ENCODE results near the gene SLC43A2. TPM values are rescaled to one million over a fixed set of nuclear protein-coding genes. Genes with fewer than 3 reads are reported as not detected.
"Not testable (repeated sequence)": the region's sequence is repeated elsewhere in the genome, so short reads cannot be mapped to it uniquely, and the experiment has no call there.

The SLC43A2 gene
- total RNA-seq (10 to 100 TPM in 1 of 2 experiments, 1 to 10 TPM in 1; 9.0 to 10.2 TPM), total RNA-seq (2.0 to 41.8 (median 6.9) reads per million in 172 experiments)
- 8.3 TPM for polyA plus RNA-seq (2013, experiment 1 of 2)
- polyA plus RNA-seq (2013, experiment 2 of 2) = 7.8 TPM

GRCh38 chr17:1627982-1628855, at the start of gene SLC43A2:
Gene SLC43A2, minus strand, starts transcription at chr17:1628834. Its CDS starts 960 bp downstream, at chr17:1627874.
- Mint-ChIP-seq H3K9me3 (no peaks in the 10 kb centered on the region), H3K27ac (peak within 1 kb of the TSS; percentile 77), H3K4me1 (ENCODE audit: low read depth) (peaks cover 23% of the 10 kb centered on the region), H3K36me3 (ENCODE audit: low read depth) (peaks cover 7% of the 10 kb centered on the region), H3K4me3 (peak within 1 kb of the TSS; percentile 96), H3K27me3 (no peaks in the 10 kb centered on the region)
- no peaks in the 10 kb centered on the region for H3K9me3 ChIP-seq (ENCODE audit: control insufficient read depth in 1 of 2, insufficient read depth in 1 of 2, low read length in 2 of 2)
- H3K4me3 ChIP-seq (ENCODE audit: low read length) = peak within 1 kb of the TSS; percentile 76
- DNase-seq (peak; percentile 50 to 86 (median 70)), ATAC-seq (ENCODE audit: poor library complexity) (peak; percentile 75)
- ChIA-PET CTCF (interaction anchor here (2.0 to 3.1 kb wide), 2 partner anchors 21 to 54 kb away, joined by 8 to 11 read pairs; partner anchors contain the start of gene RILP), POLR2A (interaction anchor here (0.6 to 3.8 kb wide), 10 partner anchors 9 to 638 kb away, joined by 3 to 44 read pairs (median 6); partner anchors contain the start of genes INPP5K, PITPNA and RILP)
- peaks cover 0 to 5% of the 10 kb centered on the region in 2 experiments for H3K27me3 ChIP-seq (ENCODE audit: control insufficient read depth in 1 of 2, insufficient read depth in 2 of 2, low read length in 2 of 2)
- H3K4me1 ChIP-seq (ENCODE audit: insufficient read depth, low read length) = peaks cover 34% of the 10 kb centered on the region
- TF ChIP-seq CTCF (IDR thresholded peaks at IDR 0.05) = no peak
- peak within 1 kb of the TSS in 1 of 2 donors; percentile 46 for H3K27ac ChIP-seq (ENCODE audit: low read depth in 1 of 2, low read length in 2 of 2)
- no peaks in the 10 kb centered on the region for H3K36me3 ChIP-seq (ENCODE audit: insufficient read depth, low read length)
- intact Hi-C loops (cut with DNase I, micrococcal nuclease) = loop anchor here (1.0 to 10.0 kb wide), 8 partner anchors 21 to 421 kb away; partner anchors contain the start of genes PITPNA (in 2 of the 2), CRK (in 1 of the 2), INPP5K (in 1 of the 2) and RILP (in 1 of the 2)

- H3K9me3 ChIP-seq (ENCODE audit: control insufficient read depth in 1 of 2, insufficient read depth in 1 of 2, low read length in 2 of 2) = no peaks in the 10 kb centered on the region
- no peaks in the 10 kb centered on the region for H3K9me3 Mint-ChIP-seq
- POLR2A ChIA-PET = no interaction called here
- CTCF ChIA-PET = no interaction called here
- peaks cover 98% of the 10 kb centered on the region for H3K36me3 Mint-ChIP-seq (ENCODE audit: low read depth)
- no peak overlapping the region for H3K4me3 ChIP-seq (ENCODE audit: low read length)
- TF ChIP-seq CTCF (IDR thresholded peaks at IDR 0.05) = no peak
- H3K27me3 Mint-ChIP-seq = no peaks in the 10 kb centered on the region
- intact Hi-C loops (cut with DNase I, micrococcal nuclease) = no loop called here
- peaks cover 94% of the 10 kb centered on the region for H3K36me3 ChIP-seq (ENCODE audit: insufficient read depth, low read length)
- peaks cover 14% of the 10 kb centered on the region for H3K4me1 ChIP-seq (ENCODE audit: insufficient read depth, low read length)
- no peak for ATAC-seq (ENCODE audit: poor library complexity)
- H3K4me1 Mint-ChIP-seq (ENCODE audit: low read depth) = peaks cover 32% of the 10 kb centered on the region
- H3K27ac ChIP-seq (ENCODE audit: low read depth in 1 of 2, low read length in 2 of 2) = no peak overlapping the region
- no peaks in the 10 kb centered on the region for H3K27me3 ChIP-seq (ENCODE audit: control insufficient read depth in 1 of 2, insufficient read depth in 2 of 2, low read length in 2 of 2)
- no peak for DNase-seq
- H3K4me3 Mint-ChIP-seq = peak overlapping the region; percentile 13
- no peak overlapping the region for H3K27ac Mint-ChIP-seq
Observed at GRCh38 chr17:1676401-1676800, 47.8 kb upstream of the SLC43A2 start.

GRCh38 chr17:1673041-1673785, 44.6 kb upstream of the SLC43A2 start:
- POLR2A ChIA-PET = interaction anchor here (0.6 to 2.5 kb wide), 3 partner anchors 10 to 91 kb away, joined by 3 to 8 read pairs (median 5); no protein-coding TSS in a partner anchor

GRCh38 chr17:1663934-1664333, 35.3 kb upstream of the SLC43A2 start:
- peaks cover 87% of the 10 kb centered on the region for H3K36me3 Mint-ChIP-seq (ENCODE audit: low read depth)
- H3K36me3 ChIP-seq (ENCODE audit: insufficient read depth, low read length) = peaks cover 86% of the 10 kb centered on the region
- DNase-seq; H3K9me3 Mint-ChIP-seq; H3K4me1 Mint-ChIP-seq (ENCODE audit: low read depth); CTCF ChIA-PET; H3K27me3 Mint-ChIP-seq; H3K4me3 Mint-ChIP-seq; H3K4me3 ChIP-seq (ENCODE audit: low read length); H3K4me1 ChIP-seq (ENCODE audit: insufficient read depth, low read length); ATAC-seq (ENCODE audit: poor library complexity); H3K27me3 ChIP-seq (ENCODE audit: control insufficient read depth in 1 of 2, insufficient read depth in 2 of 2, low read length in 2 of 2); H3K9me3 ChIP-seq (ENCODE audit: control insufficient read depth in 1 of 2, insufficient read depth in 1 of 2, low read length in 2 of 2); H3K27ac Mint-ChIP-seq; H3K27ac ChIP-seq (ENCODE audit: low read depth in 1 of 2, low read length in 2 of 2): not testable (repeated sequence)
- intact Hi-C loops (cut with DNase I, micrococcal nuclease) = loop anchor here in 1 of 2 experiments (10.0 kb wide), 1 partner anchor 101 kb away; the partner anchor contains the start of gene SERPINF1
- POLR2A ChIA-PET = interaction anchor here (0.6 kb wide), 1 partner anchor 20 kb away, joined by 3 read pairs; no protein-coding TSS in a partner anchor

More at GRCh38 chr17:1673041-1673785, 44.6 kb upstream of the SLC43A2 start:
- ATAC-seq (ENCODE audit: poor library complexity) = peak; percentile 46
- no peaks in the 10 kb centered on the region for H3K9me3 ChIP-seq (ENCODE audit: control insufficient read depth in 1 of 2, insufficient read depth in 1 of 2, low read length in 2 of 2)
- CTCF ChIA-PET = interaction anchor here (2.3 kb wide), 1 partner anchor 24 kb away, joined by 7 read pairs; the partner anchor contains the start of gene RILP
- no peaks in the 10 kb centered on the region for H3K9me3 Mint-ChIP-seq
- H3K36me3 ChIP-seq (ENCODE audit: insufficient read depth, low read length) = peaks cover 93% of the 10 kb centered on the region
- no peak overlapping the region for H3K4me3 Mint-ChIP-seq
- intact Hi-C loops (cut with DNase I, micrococcal nuclease) = no loop called here
- H3K27ac Mint-ChIP-seq = peak overlapping the region; percentile 38
- H3K4me1 ChIP-seq (ENCODE audit: insufficient read depth, low read length) = peaks cover 14% of the 10 kb centered on the region
- no peak overlapping the region for H3K4me3 ChIP-seq (ENCODE audit: low read length)
- H3K27me3 Mint-ChIP-seq = no peaks in the 10 kb centered on the region
- DNase-seq = peak in 6 of 14 experiments; percentile 21 to 63 (median 40)
- peaks cover 38% of the 10 kb centered on the region for H3K4me1 Mint-ChIP-seq (ENCODE audit: low read depth)
- H3K27me3 ChIP-seq (ENCODE audit: control insufficient read depth in 1 of 2, insufficient read depth in 2 of 2, low read length in 2 of 2) = no peaks in the 10 kb centered on the region
- H3K36me3 Mint-ChIP-seq (ENCODE audit: low read depth) = peaks cover 98% of the 10 kb centered on the region
- no peak for TF ChIP-seq CTCF (IDR thresholded peaks at IDR 0.05)
- H3K27ac ChIP-seq (ENCODE audit: low read depth in 1 of 2, low read length in 2 of 2) = no peak overlapping the region

All from CD4-positive, alpha-beta T cell (primary cell).